H9 (cell line): ENCODE measurements around the gene ADAMTS2. TPM values are rescaled to one million over a fixed set of nuclear protein-coding genes. Genes with fewer than 3 reads are reported as not detected.

Experiments
- DNase-seq: peaks from one replicate; pipeline ENCODE4 v3.0.0-alpha.2; 2017
- H2AFZ ChIP-seq: one replicate; pipeline ENCODE4 v1.6.1; 2013; ENCODE audit warnings: mild to moderate bottlenecking, low read length, control low read depth, moderate library complexity
- H2AK5ac ChIP-seq: 2 replicates; pipeline ENCODE4 v1.6.1; 2013; ENCODE audit warnings: low read length, control low read depth, mixed read lengths; ENCODE audit not compliant: insufficient read length
- H2BK120ac ChIP-seq: one replicate; pipeline ENCODE4 v1.6.1; 2013; ENCODE audit warnings: low read depth, mild to moderate bottlenecking, low read length, control low read depth, inconsistent platforms; ENCODE audit not compliant: poor library complexity, severe bottlenecking
- H2BK12ac ChIP-seq: 2 replicates; pipeline ENCODE4 v1.6.1; 2013; ENCODE audit warnings: low read length, control low read depth, mixed read lengths, low read depth; ENCODE audit not compliant: insufficient read length
- H2BK15ac ChIP-seq: 2 replicates; pipeline ENCODE4 v1.6.1; 2013; ENCODE audit warnings: low read depth, low read length, control low read depth
- H2BK20ac ChIP-seq: one replicate; pipeline ENCODE4 v1.6.1; 2013; ENCODE audit warnings: low read depth, mild to moderate bottlenecking, low read length, control low read depth, inconsistent platforms; ENCODE audit not compliant: poor library complexity, severe bottlenecking
- H2BK5ac ChIP-seq: 2 replicates; pipeline ENCODE4 v1.6.1; 2013; ENCODE audit warnings: low read length, control low read depth, mixed read lengths; ENCODE audit not compliant: insufficient read length
- H3K14ac ChIP-seq: 2 replicates; pipeline ENCODE4 v1.6.1; 2013; ENCODE audit warnings: low read length, control low read depth; ENCODE audit not compliant: insufficient read depth
- H3K18ac ChIP-seq: 2 replicates; pipeline ENCODE4 v1.6.1; 2013; ENCODE audit warnings: low read depth, mild to moderate bottlenecking, mixed read lengths, low read length, control low read depth; ENCODE audit not compliant: insufficient read length
- H3K23ac ChIP-seq: 2 replicates; pipeline ENCODE4 v1.6.1; 2013; ENCODE audit warnings: low read length, control low read depth, mixed read lengths, low read depth; ENCODE audit not compliant: insufficient read length
- H3K23me2 ChIP-seq: 2 replicates; pipeline ENCODE4 v1.6.1; 2013; ENCODE audit warnings: low read depth, mild to moderate bottlenecking, mixed read lengths, low read length, control low read depth; ENCODE audit not compliant: insufficient read length, poor library complexity, severe bottlenecking
- H3K27ac ChIP-seq: 2 replicates; pipeline ENCODE4 v1.5.1; 2013; ENCODE audit warnings: low read length, control low read depth, mixed read lengths, low read depth; ENCODE audit not compliant: insufficient read length
- H3K27me3 ChIP-seq: 2 replicates; pipeline ENCODE4 v1.6.1; 2013; ENCODE audit warnings: low read length, control low read depth, inconsistent platforms; ENCODE audit not compliant: insufficient read depth
- H3K4ac ChIP-seq: 2 replicates; pipeline ENCODE4 v1.6.1; 2013; ENCODE audit warnings: low read depth, mild to moderate bottlenecking, control low read depth, inconsistent platforms, low read length, moderate library complexity
- H3K4me1 ChIP-seq: 2 replicates; pipeline ENCODE4 v1.6.1; 2013; ENCODE audit warnings: low read length, control low read depth, inconsistent platforms; ENCODE audit not compliant: insufficient read depth
- H3K4me2 ChIP-seq: 2 replicates; pipeline ENCODE4 v1.6.1; 2013; ENCODE audit warnings: low read length, control low read depth, mixed read lengths; ENCODE audit not compliant: insufficient read length, insufficient read depth
- H3K56ac ChIP-seq: 2 replicates; pipeline ENCODE4 v1.6.1; 2013; ENCODE audit warnings: low read depth, mild to moderate bottlenecking, mixed read lengths, low read length, control low read depth; ENCODE audit not compliant: insufficient read length
- H3K79me1 ChIP-seq: 2 replicates; pipeline ENCODE4 v1.6.1; 2013; ENCODE audit warnings: low read depth, mild to moderate bottlenecking, moderate library complexity, low read length, control low read depth, inconsistent platforms; ENCODE audit not compliant: insufficient read depth, poor library complexity, severe bottlenecking
- H3K79me2 ChIP-seq: 2 replicates; pipeline ENCODE4 v1.6.1; 2013; ENCODE audit warnings: low read length, control low read depth, inconsistent platforms; ENCODE audit not compliant: insufficient read depth
- H3K9ac ChIP-seq: 2 replicates; pipeline ENCODE4 v1.6.1; 2013; ENCODE audit warnings: low read length, control low read depth, mixed read lengths; ENCODE audit not compliant: insufficient read length; ENCODE audit errors: extremely low read depth
- H3K9me3 ChIP-seq: one replicate; pipeline ENCODE4 v1.6.1; 2013; ENCODE audit warnings: low read depth, low read length, inconsistent platforms; ENCODE audit not compliant: control insufficient read depth
- H3T11ph ChIP-seq: one replicate; pipeline ENCODE4 v1.6.1; 2013; ENCODE audit warnings: mild to moderate bottlenecking, low read length, control low read depth, inconsistent platforms
- H4K20me1 ChIP-seq: one replicate; pipeline ENCODE4 v1.6.1; 2013; ENCODE audit not compliant: control insufficient read depth, insufficient read length, insufficient read depth
- H4K5ac ChIP-seq: 2 replicates; pipeline ENCODE4 v1.6.1; 2013; ENCODE audit warnings: low read depth, mild to moderate bottlenecking, mixed read lengths, low read length, control low read depth; ENCODE audit not compliant: insufficient read length
- H4K8ac ChIP-seq: replicated peaks from 2 replicates; pipeline ENCODE4 v1.6.1; 2013; ENCODE audit warnings: low read length, control low read depth, mixed read lengths, low read depth; ENCODE audit not compliant: insufficient read length
- H4K91ac ChIP-seq: 2 replicates; pipeline ENCODE4 v1.6.1; 2013; ENCODE audit warnings: low read depth, mild to moderate bottlenecking, moderate library complexity, mixed read lengths, low read length, control low read depth; ENCODE audit not compliant: insufficient read length
- H3K27ac Mint-ChIP-seq, 3 experiments: 2 replicates in 2 of 3; 3 replicates in 1 of 3; pipeline ENCODE4 v1.8.0; 2020 to 2021; ENCODE audit warnings: mixed read lengths in 3 of 3, mild to moderate bottlenecking in 1 of 3, moderate library complexity in 1 of 3
- H3K27me3 Mint-ChIP-seq: 2 replicates; pipeline ENCODE4 v1.8.0; 2021; ENCODE audit warnings: low read depth, mild to moderate bottlenecking, moderate library complexity, mixed read lengths
- H3K36me3 Mint-ChIP-seq, 3 experiments: 2 replicates in 2 of 3; 3 replicates in 1 of 3; pipeline ENCODE4 v1.8.0; 2020 to 2021; ENCODE audit warnings: low read depth in 3 of 3, mixed read lengths in 3 of 3; ENCODE audit not compliant: insufficient read depth in 1 of 3
- H3K4me1 Mint-ChIP-seq, 2 experiments: 2 replicates each; pipeline ENCODE4 v1.8.0; 2020; ENCODE audit warnings: mixed read lengths in 2 of 2
- H3K4me3 Mint-ChIP-seq, 2 experiments: 2 replicates in 1 of 2; 3 replicates in 1 of 2; pipeline ENCODE4 v1.8.0; 2020 to 2021; ENCODE audit warnings: mild to moderate bottlenecking in 2 of 2, mixed read lengths in 2 of 2, moderate library complexity in 1 of 2
- H3K9me3 Mint-ChIP-seq, 2 experiments: 2 replicates in 1 of 2; 3 replicates in 1 of 2; pipeline ENCODE4 v1.8.0; 2020; ENCODE audit warnings: mild to moderate bottlenecking in 2 of 2, mixed read lengths in 2 of 2, moderate library complexity in 1 of 2
- WGBS: extraction: QIAGEN DNeasy Blood & Tissue Kit; methylation state at CpG from one replicate; pipeline ENCODE4 v1.1.7; 2013; ENCODE audit warnings: missing lambda C conversion rate, low lambda C conversion rate, mixed read lengths; ENCODE audit not compliant: insufficient read length; ENCODE audit errors: extremely low coverage; 5-methylcytosine and 5-hydroxymethylcytosine counted together
- total RNA-seq: library from RNA; stranded (reverse); gene quantifications from 2 replicates; pipeline ENCODE4 v1.2.1, GENCODE V29; 2021
- TF ChIP-seq, protein P1 (sequence below): fragments of 200-600 bp; sonication (generic); conservative IDR thresholded peaks from 3 replicates; pipeline ENCODE4 v1.8.0; 2021; ENCODE audit warnings: antibody characterized with exemption, mild to moderate bottlenecking

The ADAMTS2 gene
- total RNA-seq, 1 experiment from 2014 or later = 5.4 TPM

DNA sequence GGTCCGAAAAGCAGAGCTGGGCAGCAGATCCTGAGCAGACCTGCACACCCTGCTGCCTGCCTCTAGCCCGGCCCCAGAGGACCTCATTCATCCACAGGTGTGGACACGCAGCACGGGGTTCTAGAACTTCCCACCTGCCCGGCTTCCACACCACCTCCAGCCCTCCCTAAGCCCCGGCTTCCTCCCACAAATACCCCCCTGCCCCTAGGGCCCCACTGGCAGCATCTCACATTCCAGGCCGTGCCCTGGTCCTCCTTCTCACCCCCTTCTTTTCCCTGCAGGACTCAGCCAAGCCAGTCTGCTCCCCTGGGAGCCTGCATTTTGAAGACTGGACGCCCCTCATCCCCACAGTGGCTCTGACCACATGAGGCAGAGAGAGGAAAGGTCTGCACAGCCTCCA lies 138.9 kb downstream of the ADAMTS2 start:
- Histone ChIP-seq H3K14ac (no peak overlapping the region; the same call in 1 of the 2 replicates), H2AK5ac (no peak overlapping the region), H2BK5ac (no peak overlapping the region), H3T11ph (no peak overlapping the region), H3K79me2 (no peaks in the 10 kb centered on the region), H3K4me1 (no peaks in the 10 kb centered on the region), H3K27me3 (no peaks in the 10 kb centered on the region), H4K8ac (no peak overlapping the region), H3K23me2 (no peaks in the 10 kb centered on the region), H3K23ac (no peak overlapping the region), H2BK120ac (no peak overlapping the region), H4K20me1 (no peaks in the 10 kb centered on the region), H3K4ac (no peak overlapping the region), H3K4me2 (no peak overlapping the region), H2BK15ac (no peak overlapping the region), H2AFZ (no peak overlapping the region), H3K18ac (no peak overlapping the region), H4K5ac (no peak overlapping the region), H2BK20ac (no peak overlapping the region), H3K56ac (no peak overlapping the region), H3K27ac (no peak overlapping the region), H3K9me3 (no peaks in the 10 kb centered on the region), H2BK12ac (no peak overlapping the region), H3K79me1 (no peaks in the 10 kb centered on the region), H4K91ac (no peak overlapping the region), H3K9ac (no peak overlapping the region)
- H3K4me1 Mint-ChIP-seq = peaks cover 7 to 11% of the 10 kb centered on the region in 2 experiments
- no peak overlapping the region for H3K27ac Mint-ChIP-seq
- H3K36me3 Mint-ChIP-seq = no peaks in the 10 kb centered on the region
- DNase-seq = no peak
- no peaks in the 10 kb centered on the region for H3K9me3 Mint-ChIP-seq
- WGBS = no CpG with 5 or more reads among the region's 8 CpGs
- no peaks in the 10 kb centered on the region for H3K27me3 Mint-ChIP-seq
- no peak overlapping the region for H3K4me3 Mint-ChIP-seq
- TF ChIP-seq, protein P1, sequence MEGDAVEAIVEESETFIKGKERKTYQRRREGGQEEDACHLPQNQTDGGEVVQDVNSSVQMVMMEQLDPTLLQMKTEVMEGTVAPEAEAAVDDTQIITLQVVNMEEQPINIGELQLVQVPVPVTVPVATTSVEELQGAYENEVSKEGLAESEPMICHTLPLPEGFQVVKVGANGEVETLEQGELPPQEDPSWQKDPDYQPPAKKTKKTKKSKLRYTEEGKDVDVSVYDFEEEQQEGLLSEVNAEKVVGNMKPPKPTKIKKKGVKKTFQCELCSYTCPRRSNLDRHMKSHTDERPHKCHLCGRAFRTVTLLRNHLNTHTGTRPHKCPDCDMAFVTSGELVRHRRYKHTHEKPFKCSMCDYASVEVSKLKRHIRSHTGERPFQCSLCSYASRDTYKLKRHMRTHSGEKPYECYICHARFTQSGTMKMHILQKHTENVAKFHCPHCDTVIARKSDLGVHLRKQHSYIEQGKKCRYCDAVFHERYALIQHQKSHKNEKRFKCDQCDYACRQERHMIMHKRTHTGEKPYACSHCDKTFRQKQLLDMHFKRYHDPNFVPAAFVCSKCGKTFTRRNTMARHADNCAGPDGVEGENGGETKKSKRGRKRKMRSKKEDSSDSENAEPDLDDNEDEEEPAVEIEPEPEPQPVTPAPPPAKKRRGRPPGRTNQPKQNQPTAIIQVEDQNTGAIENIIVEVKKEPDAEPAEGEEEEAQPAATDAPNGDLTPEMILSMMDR = no peak
